NB4 (cell line): ENCODE results near the gene FOXJ3.

Source experiments
- CTCF ChIP-seq: IDR thresholded peaks from one replicate; pipeline ENCODE4 v1.5.1; 2012; ENCODE audit warnings: low read depth, low read length
- MAX ChIP-seq: IDR thresholded peaks from 2 replicates; pipeline ENCODE4 v1.6.1; 2011; ENCODE audit warnings: low read depth, low read length
- POLR2A ChIP-seq: IDR thresholded peaks from 2 replicates; pipeline ENCODE4 v1.6.1; 2011; ENCODE audit warnings: mild to moderate bottlenecking; ENCODE audit not compliant: insufficient read length; ENCODE audit errors: extremely low read depth

GRCh38 chr1:42175314-42176054 is 159.6 kb downstream of the FOXJ3 start:
- TF ChIP-seq CTCF: no peak
- TF ChIP-seq POLR2A: no peak
- TF ChIP-seq MAX: no peak
